Keratinocyte (primary cell): ENCODE results near the gene PEPD.

Experiments used
- EZH2 ChIP-seq: IDR thresholded peaks from one replicate; pipeline ENCODE4 v1.6.1; 2012; ENCODE audit warnings: inconsistent platforms, mild to moderate bottlenecking, low read length, moderate library complexity
- TF ChIP-seq, protein P1 (sequence below), 3 experiments: IDR thresholded peaks in 1 of 3; conservative IDR thresholded peaks in 1 of 3; optimal IDR thresholded peaks in 1 of 3; 2 replicates in 2 of 3; 3 replicates in 1 of 3; pipeline versions ENCODE3 to v1.5.1; 2011; ENCODE audit warnings: low read length in 3 of 3, mild to moderate bottlenecking in 3 of 3, moderate library complexity in 2 of 3, control low read depth in 1 of 3, inconsistent platforms in 1 of 3; ENCODE audit not compliant: insufficient read depth in 2 of 3; ENCODE audit errors: extremely low read depth in 1 of 3

DNA sequence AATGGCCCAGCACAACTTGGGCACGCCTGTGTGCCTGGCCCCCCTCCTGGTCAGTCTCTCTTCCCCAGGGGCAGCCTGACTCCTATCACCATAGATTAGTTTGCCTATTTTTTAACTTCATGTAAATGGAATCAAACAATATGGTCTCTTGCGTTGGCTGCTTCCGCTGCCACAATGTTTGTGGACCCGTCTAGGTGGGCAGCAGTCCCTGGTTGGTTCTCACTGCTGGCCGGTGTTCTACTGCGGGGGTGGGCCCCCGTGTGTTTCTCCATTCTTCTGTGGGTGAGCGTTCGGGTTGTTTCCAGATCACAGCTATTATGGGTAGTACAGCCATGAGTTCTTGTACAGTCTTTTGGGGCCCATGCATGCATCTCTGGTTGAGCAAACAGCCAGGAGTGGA is 100.8 kb downstream of the PEPD start:
- TF ChIP-seq EZH2 = no peak
- TF ChIP-seq, protein P1, sequence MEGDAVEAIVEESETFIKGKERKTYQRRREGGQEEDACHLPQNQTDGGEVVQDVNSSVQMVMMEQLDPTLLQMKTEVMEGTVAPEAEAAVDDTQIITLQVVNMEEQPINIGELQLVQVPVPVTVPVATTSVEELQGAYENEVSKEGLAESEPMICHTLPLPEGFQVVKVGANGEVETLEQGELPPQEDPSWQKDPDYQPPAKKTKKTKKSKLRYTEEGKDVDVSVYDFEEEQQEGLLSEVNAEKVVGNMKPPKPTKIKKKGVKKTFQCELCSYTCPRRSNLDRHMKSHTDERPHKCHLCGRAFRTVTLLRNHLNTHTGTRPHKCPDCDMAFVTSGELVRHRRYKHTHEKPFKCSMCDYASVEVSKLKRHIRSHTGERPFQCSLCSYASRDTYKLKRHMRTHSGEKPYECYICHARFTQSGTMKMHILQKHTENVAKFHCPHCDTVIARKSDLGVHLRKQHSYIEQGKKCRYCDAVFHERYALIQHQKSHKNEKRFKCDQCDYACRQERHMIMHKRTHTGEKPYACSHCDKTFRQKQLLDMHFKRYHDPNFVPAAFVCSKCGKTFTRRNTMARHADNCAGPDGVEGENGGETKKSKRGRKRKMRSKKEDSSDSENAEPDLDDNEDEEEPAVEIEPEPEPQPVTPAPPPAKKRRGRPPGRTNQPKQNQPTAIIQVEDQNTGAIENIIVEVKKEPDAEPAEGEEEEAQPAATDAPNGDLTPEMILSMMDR (optimal IDR thresholded peaks at IDR 0.05 in 1 of 3, IDR thresholded peaks at IDR 0.05 in 1 of 3, conservative IDR thresholded peaks at IDR 0.05 in 1 of 3; ENCODE audit: extremely low read depth in 1 of 3, insufficient read depth in 2 of 3, low read length in 3 of 3) = no peak
